HepG2 (cell line): Measurements from ENCODE around the gene MCM10. TPM values are rescaled to one million over a fixed set of nuclear protein-coding genes. Genes with fewer than 3 reads are reported as not detected.

Source experiments
- ATAC-seq: fragments of 200-7000 bp; cut with Tn5 transposase; 3 replicates; pipeline ENCODE4 v1.9.1; 2020; ENCODE audit warnings: mild to moderate bottlenecking, moderate library complexity
- BruUV-seq: library from RNA; stranded (reverse); fragments of 400-500 nt; replicated peaks from 2 replicates; lab custom pipeline; 2021; lab: Mats Ljungman, UMichigan
- CTCF ChIA-PET: fragments of 300-600 bp; formaldehyde crosslinking; extraction: SDS; loops from one replicate; lab custom pipeline; 2021; ENCODE audit warnings: low total read pairs, inconsistent platforms, low intra/inter-chr PET ratio; lab: Yijun Ruan, JAX
- POLR2A ChIA-PET: fragments of 350-600 bp; sonication (Branson Sonifier 250); formaldehyde crosslinking; loops from one replicate; lab custom pipeline; 2020; ENCODE audit warnings: antibody characterized with exemption, inconsistent platforms; lab: Yijun Ruan, JAX
- DNase-seq: peaks from one replicate; pipeline ENCODE4 v3.0.0-alpha.2; 2015; ENCODE audit warnings: low spot score
- FAIRE-seq: peaks from 3 replicates; lab custom pipeline; 2011; peaks lifted over from hg19 to GRCh38; lab: Jason Lieb, UNC
- H2AFZ ChIP-seq: one replicate; pipeline ENCODE4 v1.6.1; 2011; ENCODE audit warnings: low read length, inconsistent platforms
- H3K27ac ChIP-seq: fragments of 300-600 bp; 3 replicates; pipeline ENCODE4 v1.8.0; 2011; ENCODE audit warnings: mixed run types, mild to moderate bottlenecking, mixed read lengths, low read length, inconsistent platforms; ENCODE audit not compliant: insufficient read depth; ENCODE audit errors: extremely low read length
- H3K27me3 ChIP-seq, 2 experiments: fragments of 200-600 bp in 1 of 2; 2 replicates in 1 of 2; 3 replicates in 1 of 2; pipeline versions ENCODE4 v1.6.0 to v1.8.0; 2011; ENCODE audit warnings: low read length in 2 of 2, mild to moderate bottlenecking in 2 of 2, moderate library complexity in 2 of 2, inconsistent platforms in 1 of 2; ENCODE audit not compliant: insufficient read depth in 2 of 2, control insufficient read depth in 1 of 2
- H3K36me3 ChIP-seq, 2 experiments: fragments of 200-600 bp in 1 of 2; replicated peaks in 1 of 2; 2 replicates in 1 of 2; 3 replicates in 1 of 2; pipeline versions ENCODE4 v1.5.1 to v1.8.0; 2011; ENCODE audit warnings: low read length in 2 of 2, inconsistent platforms in 1 of 2; ENCODE audit not compliant: insufficient read depth in 2 of 2, control insufficient read depth in 1 of 2
- H3K4me1 ChIP-seq: 2 replicates; pipeline ENCODE4 v1.5.1; 2012; ENCODE audit warnings: low read length, inconsistent platforms; ENCODE audit not compliant: insufficient read depth
- H3K4me2 ChIP-seq: 2 replicates; pipeline ENCODE4 v1.6.0; 2011; ENCODE audit warnings: low read depth, low read length, inconsistent platforms
- H3K4me3 ChIP-seq, 3 experiments: fragments of 200-600 bp in 1 of 3; sonication (generic), shearing (Covaris generic) in 1 of 3; replicated peaks in 1 of 3; 2 replicates each; pipeline ENCODE4 v1.5.1; 2011 to 2016; ENCODE audit warnings: low read length in 3 of 3, inconsistent platforms in 2 of 3, low read depth in 2 of 3, mild to moderate bottlenecking in 2 of 3, control low read depth in 1 of 3, mixed read lengths in 1 of 3; ENCODE audit not compliant: insufficient read depth in 1 of 3
- H3K79me2 ChIP-seq: one replicate; pipeline ENCODE4 v1.6.1; 2011; ENCODE audit warnings: low read length, inconsistent platforms; ENCODE audit not compliant: insufficient read depth
- H3K9ac ChIP-seq: 2 replicates; pipeline ENCODE4 v1.6.0; 2011; ENCODE audit warnings: mild to moderate bottlenecking, low read depth, low read length, inconsistent platforms; ENCODE audit not compliant: insufficient read depth
- H3K9me3 ChIP-seq: 2 replicates; pipeline ENCODE4 v1.5.1; 2012; ENCODE audit warnings: mild to moderate bottlenecking, low read length
- H4K20me1 ChIP-seq: 2 replicates; pipeline ENCODE4 v1.6.0; 2011; ENCODE audit warnings: inconsistent platforms, mild to moderate bottlenecking, low read length, moderate library complexity; ENCODE audit not compliant: insufficient read depth
- ATF4 ChIP-seq, 2 experiments: fragments of 450-650 bp in 1 of 2; sonication (generic) in 1 of 2; formaldehyde crosslinking; IDR thresholded peaks; 2 replicates each; pipeline versions ENCODE4 v1.5.0 to v1.8.0; 2020 to 2022; ENCODE audit warnings: mild to moderate bottlenecking in 1 of 2, missing genetic modification reagents in 1 of 2
- BRCA1 ChIP-seq: sonication (generic); formaldehyde crosslinking; IDR thresholded peaks from 2 replicates; pipeline ENCODE4 v1.4.0; 2020; ENCODE audit warnings: missing genetic modification reagents
- FOSL1 ChIP-seq: sonication (generic); formaldehyde crosslinking; IDR thresholded peaks from 2 replicates; pipeline ENCODE4 v1.9.0; 2021; ENCODE audit warnings: missing genetic modification reagents, borderline replicate concordance
- FOXA3 ChIP-seq: IDR thresholded peaks from 2 replicates; pipeline ENCODE4 v1.6.1; 2016; ENCODE audit warnings: missing genetic modification reagents, missing compliant biosample characterization
- FOXC1 ChIP-seq: sonication (generic); formaldehyde crosslinking; IDR thresholded peaks from 2 replicates; pipeline ENCODE4 v1.8.0; 2022; ENCODE audit warnings: mild to moderate bottlenecking, missing genetic modification reagents, borderline replicate concordance
- GATAD2A ChIP-seq: IDR thresholded peaks from 2 replicates; pipeline ENCODE4 v1.6.1; 2016
- MYPOP ChIP-seq: sonication (generic); formaldehyde crosslinking; IDR thresholded peaks from 2 replicates; pipeline ENCODE4 v1.8.1; 2023; ENCODE audit warnings: mild to moderate bottlenecking, moderate library complexity, missing genetic modification reagents
- PHF5A ChIP-seq: IDR thresholded peaks from one replicate; pipeline ENCODE4 v1.6.1; 2018; ENCODE audit warnings: low read depth, missing genetic modification reagents; ENCODE audit not compliant: unreplicated experiment
- TP53 ChIP-seq: sonication (generic); formaldehyde crosslinking; conservative IDR thresholded peaks from 2 replicates; pipeline ENCODE4 v1.4.0; 2020; ENCODE audit warnings: missing genetic modification reagents
- TRAFD1 ChIP-seq: sonication (generic); formaldehyde crosslinking; IDR thresholded peaks from 2 replicates; pipeline ENCODE4 v1.5.1; 2020; ENCODE audit warnings: missing genetic modification reagents, mild to moderate bottlenecking, borderline replicate concordance
- TRIM24 ChIP-seq: sonication (generic); formaldehyde crosslinking; IDR thresholded peaks from 2 replicates; pipeline ENCODE4 v1.8.0; 2022; ENCODE audit warnings: mild to moderate bottlenecking, missing genetic modification reagents
- XBP1 ChIP-seq: sonication (generic); formaldehyde crosslinking; IDR thresholded peaks from 2 replicates; pipeline ENCODE4 v1.5.0; 2020; ENCODE audit warnings: missing genetic modification reagents
- ZNF142 ChIP-seq: sonication (generic); formaldehyde crosslinking; IDR thresholded peaks from 2 replicates; pipeline ENCODE4 v1.4.0; 2020; ENCODE audit warnings: missing genetic modification reagents
- ZNF709 ChIP-seq: sonication (generic); formaldehyde crosslinking; IDR thresholded peaks from 2 replicates; pipeline ENCODE4 v1.5.0; 2020; ENCODE audit warnings: mild to moderate bottlenecking, missing genetic modification reagents
- WGBS: methylation state at CpG from one replicate; pipeline ENCODE4 v1.1.6; 2017; ENCODE audit warnings: low lambda C conversion rate; 5-methylcytosine and 5-hydroxymethylcytosine counted together
- in situ Hi-C: cut with HindIII; loops from 2 replicates; pipeline ENCODE4 v1.10.0; 2017; ENCODE audit warnings: low pct_unique_long_range_greater_than_20kb; ENCODE audit not compliant: extremely low pct_ligation_motif_present
- intact Hi-C: fragments of 100-400 bp; cut with micrococcal nuclease; formaldehyde crosslinking; loops from one replicate; pipeline ENCODE4 v1.10.0; 2022; ENCODE audit not compliant: unreplicated experiment
- polyA plus RNA-seq, 8 experiments: library from polyadenylated mRNA; depleted of rRNA in 3 of 8; stranded (reverse) in 7 of 8; unstranded in 1 of 8; fragments of >200 nt; fragmentation: Illumina TruSeq in 4 of 8; extraction: Trizol in 4 of 8; gene quantifications; 2 replicates each; pipeline versions ENCODE4 v1.2.1 to v1.2.3, GENCODE V29; 2011 to 2016; ENCODE audit warnings: low read depth in 4 of 8, missing spikeins in 1 of 8, mixed read lengths in 1 of 8; ENCODE audit not compliant: insufficient read depth in 1 of 8
- total RNA-seq, 5 experiments: library from RNA; depleted of rRNA; stranded (reverse); fragments of >200 nt; fragmentation: Illumina TruSeq; extraction: Trizol; gene quantifications; 2 replicates each; pipeline ENCODE4 v1.2.3, GENCODE V29; 2016; ENCODE audit warnings: low read depth in 1 of 5

Gene MCM10
- total and polyA plus RNA-seq, 2 of the 13 experiments (the other 11 are each of a cell fraction or from before 2014, with no cell fraction given): 2.8 to 31.3 TPM

GRCh38 chr10:13161857-13162271, 506 bp downstream of the MCM10 start:
- Histone ChIP-seq H3K36me3 (no peaks in the 10 kb centered on the region), H3K79me2 (peaks cover 16% of the 10 kb centered on the region), H3K4me1 (peaks cover 26% of the 10 kb centered on the region), H3K4me2 (peak overlapping the region; percentile 93), H3K4me3 (peak overlapping the region; percentile 67 to 87 (median 79)), H3K27me3 (no peaks in the 10 kb centered on the region), H3K27ac (peak overlapping the region; percentile 34), H4K20me1 (no peaks in the 10 kb centered on the region), H3K9ac (peak overlapping the region; percentile 64), H3K9me3 (no peaks in the 10 kb centered on the region), H2AFZ (no peak overlapping the region)
- DNase-seq: no peak
- ATAC-seq: peak; percentile 36
- FAIRE-seq: no peak
- TSS peak; percentile 81 for BruUV-seq
- in situ Hi-C loops: no loop called here
- POLR2A ChIA-PET: interaction anchor here (0.8 to 1.9 kb wide), 2 partner anchors 137 to 140 kb away, joined by 3 to 7 read pairs; no protein-coding TSS in a partner anchor
- intact Hi-C loops: loop anchor here (1.0 to 5.0 kb wide), 3 partner anchors 60 to 191 kb away; partner anchors contain the start of gene OPTN
- WGBS: 1% methylated on average over 18 of the region's 18 CpGs
- CTCF ChIA-PET: interaction anchor here (1.2 to 1.8 kb wide), 3 partner anchors 62 to 278 kb away, joined by 3 to 10 read pairs (median 9); partner anchors contain the start of gene OPTN
- TF ChIP-seq TRIM24 (no peak), ZNF709 (CRISPR knock-in tag) (0 out of 2 replicates have a peak, but pooled peaks have one; percentile 15), FOXA3 (CRISPR knock-in tag) (no peak), XBP1 (CRISPR knock-in tag) (no peak), GATAD2A (no peak), TRAFD1 (no peak), MYPOP (CRISPR knock-in tag) (0 out of 2 replicates have a peak, but pooled peaks have one; percentile 27), FOSL1 (no peak), ZNF142 (CRISPR knock-in tag) (no peak), FOXC1 (CRISPR knock-in tag) (no peak), BRCA1 (CRISPR knock-in tag) (no peak), TP53 (CRISPR knock-in tag) (no peak), ATF4 (CRISPR knock-in tag; IDR thresholded peaks at IDR 0.05) (no peak), PHF5A (CRISPR knock-in tag) (no peak)
